Measurements from ENCODE around the gene ADAR.
A peak's percentile ranks its signal among the peaks of the same experiment; 100 is the strongest.

ADAR gene

GRCh38 chr1:154616659-154617345 lies 8.8 kb upstream of the ADAR start:
- no peak for DNase-seq

GRCh38 chr1:154615411-154615810 lies 7.4 kb upstream of the ADAR start:
- no peak for DNase-seq

- no peak for DNase-seq
Observed at GRCh38 chr1:154614901-154615300, 6.9 kb upstream of the ADAR start.

- DNase-seq = no peak
Observed at GRCh38 chr1:154614247-154614646, 6.3 kb upstream of the ADAR start.

- DNase-seq = no peak
Observed at GRCh38 chr1:154611150-154611862, 3.3 kb upstream of the ADAR start.

- DNase-seq = no peak
Observed at GRCh38 chr1:154609398-154610380, 1.7 kb upstream of the ADAR start.

GRCh38 chr1:154608397-154609270 lies 648 bp upstream of the ADAR start:
- peak; percentile 48 for DNase-seq

GRCh38 chr1:154607106-154607608 lies 829 bp downstream of the ADAR start:
- no peak for DNase-seq

- no peak for DNase-seq
Observed at GRCh38 chr1:154605534-154605933, 2.5 kb downstream of the ADAR start.

GRCh38 chr1:154603317-154603716 lies 4.7 kb downstream of the ADAR start:
- DNase-seq = no peak

GRCh38 chr1:154599658-154600057 lies 8.3 kb downstream of the ADAR start:
- no peak for DNase-seq

GRCh38 chr1:154598871-154599635 lies 8.9 kb downstream of the ADAR start:
- DNase-seq = no peak

GRCh38 chr1:154595621-154596020 lies 12.4 kb downstream of the ADAR start:
- DNase-seq = no peak

GRCh38 chr1:154594811-154595210 lies 13.2 kb downstream of the ADAR start:
- no peak for DNase-seq

- no peak for DNase-seq
Observed at GRCh38 chr1:154593390-154593789, 14.6 kb downstream of the ADAR start.

- no peak for DNase-seq
Observed at GRCh38 chr1:154591206-154591605, 16.8 kb downstream of the ADAR start.

GRCh38 chr1:154590756-154591155 lies 17.2 kb downstream of the ADAR start:
- no peak for DNase-seq

GRCh38 chr1:154589780-154590179 lies 18.2 kb downstream of the ADAR start:
- no peak for DNase-seq

GRCh38 chr1:154586641-154587040 lies 21.3 kb downstream of the ADAR start:
- no peak for DNase-seq

- DNase-seq = no peak
Observed at GRCh38 chr1:154586231-154586630, 21.8 kb downstream of the ADAR start.

- no peak for DNase-seq
Observed at GRCh38 chr1:154584267-154584994, 23.6 kb downstream of the ADAR start.

All from NCI-H2081 treated with DMSO at 0.1 percent for 48 hours (cell line).